Measurements from ENCODE around the gene DENND10.

DNA sequence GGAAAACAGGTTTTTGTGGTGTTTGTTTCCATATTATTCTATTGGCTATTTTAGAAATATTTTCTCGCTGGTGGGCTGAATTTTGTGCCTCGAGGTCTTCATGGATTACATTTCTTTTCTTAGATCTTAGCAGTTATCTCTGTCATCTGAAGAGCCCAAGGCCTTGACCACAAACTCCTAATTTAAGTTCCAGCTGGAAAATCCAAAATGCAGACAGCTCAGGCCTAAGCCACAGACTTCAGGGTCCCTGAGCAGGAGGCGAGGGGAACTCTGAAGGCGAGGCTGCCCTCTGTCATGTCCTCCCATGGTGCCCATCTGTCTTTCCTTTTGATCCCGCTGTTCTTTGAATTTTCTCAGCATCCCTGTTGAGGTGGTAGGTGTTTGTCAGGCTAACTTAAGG, 14.3 kb downstream of the DENND10 start:
- TF ChIP-seq, protein P1, sequence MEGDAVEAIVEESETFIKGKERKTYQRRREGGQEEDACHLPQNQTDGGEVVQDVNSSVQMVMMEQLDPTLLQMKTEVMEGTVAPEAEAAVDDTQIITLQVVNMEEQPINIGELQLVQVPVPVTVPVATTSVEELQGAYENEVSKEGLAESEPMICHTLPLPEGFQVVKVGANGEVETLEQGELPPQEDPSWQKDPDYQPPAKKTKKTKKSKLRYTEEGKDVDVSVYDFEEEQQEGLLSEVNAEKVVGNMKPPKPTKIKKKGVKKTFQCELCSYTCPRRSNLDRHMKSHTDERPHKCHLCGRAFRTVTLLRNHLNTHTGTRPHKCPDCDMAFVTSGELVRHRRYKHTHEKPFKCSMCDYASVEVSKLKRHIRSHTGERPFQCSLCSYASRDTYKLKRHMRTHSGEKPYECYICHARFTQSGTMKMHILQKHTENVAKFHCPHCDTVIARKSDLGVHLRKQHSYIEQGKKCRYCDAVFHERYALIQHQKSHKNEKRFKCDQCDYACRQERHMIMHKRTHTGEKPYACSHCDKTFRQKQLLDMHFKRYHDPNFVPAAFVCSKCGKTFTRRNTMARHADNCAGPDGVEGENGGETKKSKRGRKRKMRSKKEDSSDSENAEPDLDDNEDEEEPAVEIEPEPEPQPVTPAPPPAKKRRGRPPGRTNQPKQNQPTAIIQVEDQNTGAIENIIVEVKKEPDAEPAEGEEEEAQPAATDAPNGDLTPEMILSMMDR (IDR thresholded peaks at IDR 0.05) = no peak
- TF ChIP-seq POLR2A (IDR thresholded peaks at IDR 0.05) = no peak
